Osteocyte (in vitro differentiated cells): ENCODE data around the gene EEF1AKMT3. TPM values are rescaled to one million over a fixed set of nuclear protein-coding genes. Genes with fewer than 3 reads are reported as not detected.

Experiments used
- DNase-seq: peaks from one replicate; pipeline ENCODE4 v3.0.0; 2021; ENCODE audit warnings: mixed read lengths; ENCODE audit not compliant: unreplicated experiment; ENCODE audit errors: extremely low spot score
- H3K27ac Mint-ChIP-seq: one replicate; pipeline ENCODE4 v1.8.0; 2021; ENCODE audit warnings: mild to moderate bottlenecking, mixed read lengths; ENCODE audit not compliant: unreplicated experiment
- H3K27me3 Mint-ChIP-seq: one replicate; pipeline ENCODE4 v1.8.0; 2021; ENCODE audit warnings: mixed read lengths; ENCODE audit not compliant: unreplicated experiment
- H3K36me3 Mint-ChIP-seq: one replicate; pipeline ENCODE4 v1.8.0; 2021; ENCODE audit warnings: mixed read lengths; ENCODE audit not compliant: unreplicated experiment
- H3K4me1 Mint-ChIP-seq: one replicate; pipeline ENCODE4 v1.8.0; 2021; ENCODE audit warnings: mixed read lengths; ENCODE audit not compliant: unreplicated experiment
- H3K4me3 Mint-ChIP-seq: one replicate; pipeline ENCODE4 v1.8.0; 2021; ENCODE audit warnings: mild to moderate bottlenecking, moderate library complexity, mixed read lengths; ENCODE audit not compliant: unreplicated experiment
- H3K9me3 Mint-ChIP-seq: one replicate; pipeline ENCODE4 v1.8.0; 2021; ENCODE audit warnings: mixed read lengths; ENCODE audit not compliant: unreplicated experiment
- total RNA-seq: library from RNA; stranded (reverse); gene quantifications from 2 replicates; pipeline ENCODE4 v1.2.1, GENCODE V29; 2021
- TF ChIP-seq, protein P1 (sequence below): fragments of 200-600 bp; sonication (generic); IDR thresholded peaks from 2 replicates; pipeline ENCODE4 v1.5.0; 2021; ENCODE audit warnings: antibody characterized with exemption, mild to moderate bottlenecking, moderate library complexity

The EEF1AKMT3 gene
- total RNA-seq, 1 donor from 2014 or later: 9.8 TPM

DNA sequence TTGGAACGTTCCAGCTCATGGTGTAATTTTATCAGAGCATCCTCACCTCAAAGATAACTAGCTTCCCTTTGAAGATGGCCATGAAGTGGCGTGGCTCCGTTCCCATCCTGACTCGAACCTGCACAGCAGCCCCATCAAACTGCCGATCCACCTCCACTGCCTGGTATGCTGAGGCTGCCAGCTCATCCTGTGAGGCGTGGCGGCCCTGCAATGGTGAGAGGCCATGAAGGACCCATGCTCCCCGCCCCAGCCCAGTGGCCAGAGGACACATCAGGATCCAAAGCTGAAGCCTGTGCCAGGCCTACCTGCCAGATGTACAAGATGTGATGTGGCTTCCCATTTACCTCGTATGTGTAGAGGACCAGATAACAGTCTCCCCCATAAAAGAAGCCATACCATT, 34.9 kb downstream of the EEF1AKMT3 start:
- Mint-ChIP-seq H3K4me1 (no peaks in the 10 kb centered on the region), H3K4me3 (no peak overlapping the region), H3K9me3 (no peaks in the 10 kb centered on the region), H3K36me3 (peaks cover 15% of the 10 kb centered on the region), H3K27me3 (no peaks in the 10 kb centered on the region), H3K27ac (no peak overlapping the region)
- no peak for DNase-seq
- TF ChIP-seq, protein P1, sequence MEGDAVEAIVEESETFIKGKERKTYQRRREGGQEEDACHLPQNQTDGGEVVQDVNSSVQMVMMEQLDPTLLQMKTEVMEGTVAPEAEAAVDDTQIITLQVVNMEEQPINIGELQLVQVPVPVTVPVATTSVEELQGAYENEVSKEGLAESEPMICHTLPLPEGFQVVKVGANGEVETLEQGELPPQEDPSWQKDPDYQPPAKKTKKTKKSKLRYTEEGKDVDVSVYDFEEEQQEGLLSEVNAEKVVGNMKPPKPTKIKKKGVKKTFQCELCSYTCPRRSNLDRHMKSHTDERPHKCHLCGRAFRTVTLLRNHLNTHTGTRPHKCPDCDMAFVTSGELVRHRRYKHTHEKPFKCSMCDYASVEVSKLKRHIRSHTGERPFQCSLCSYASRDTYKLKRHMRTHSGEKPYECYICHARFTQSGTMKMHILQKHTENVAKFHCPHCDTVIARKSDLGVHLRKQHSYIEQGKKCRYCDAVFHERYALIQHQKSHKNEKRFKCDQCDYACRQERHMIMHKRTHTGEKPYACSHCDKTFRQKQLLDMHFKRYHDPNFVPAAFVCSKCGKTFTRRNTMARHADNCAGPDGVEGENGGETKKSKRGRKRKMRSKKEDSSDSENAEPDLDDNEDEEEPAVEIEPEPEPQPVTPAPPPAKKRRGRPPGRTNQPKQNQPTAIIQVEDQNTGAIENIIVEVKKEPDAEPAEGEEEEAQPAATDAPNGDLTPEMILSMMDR: no peak

DNA sequence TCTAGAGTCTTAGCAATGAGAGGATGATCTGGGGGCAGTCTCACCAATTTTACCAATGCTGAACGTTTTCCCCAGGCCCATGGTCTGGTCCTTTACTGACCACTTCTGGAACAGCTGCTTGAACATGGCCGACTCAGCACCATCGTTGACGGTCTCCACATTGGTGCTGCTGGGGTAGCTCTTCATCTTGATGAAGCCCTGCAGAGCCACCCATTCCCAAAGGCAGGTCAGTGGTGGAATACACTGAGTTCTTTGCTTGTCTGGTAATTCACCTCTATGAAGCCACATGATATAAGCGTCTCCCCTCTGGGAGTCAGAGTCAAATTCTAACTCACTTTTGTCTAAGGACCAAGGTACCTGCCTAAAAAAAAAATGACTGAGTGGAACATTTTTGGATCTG, 35.9 kb downstream of the EEF1AKMT3 start:
- TF ChIP-seq, protein P1: no peak
- H3K4me3 Mint-ChIP-seq: no peak overlapping the region
- no peak for DNase-seq
- no peak overlapping the region for H3K27ac Mint-ChIP-seq
- peaks cover 10% of the 10 kb centered on the region for H3K36me3 Mint-ChIP-seq
- H3K4me1 Mint-ChIP-seq: no peaks in the 10 kb centered on the region
- no peaks in the 10 kb centered on the region for H3K27me3 Mint-ChIP-seq
- H3K9me3 Mint-ChIP-seq: no peaks in the 10 kb centered on the region

DNA sequence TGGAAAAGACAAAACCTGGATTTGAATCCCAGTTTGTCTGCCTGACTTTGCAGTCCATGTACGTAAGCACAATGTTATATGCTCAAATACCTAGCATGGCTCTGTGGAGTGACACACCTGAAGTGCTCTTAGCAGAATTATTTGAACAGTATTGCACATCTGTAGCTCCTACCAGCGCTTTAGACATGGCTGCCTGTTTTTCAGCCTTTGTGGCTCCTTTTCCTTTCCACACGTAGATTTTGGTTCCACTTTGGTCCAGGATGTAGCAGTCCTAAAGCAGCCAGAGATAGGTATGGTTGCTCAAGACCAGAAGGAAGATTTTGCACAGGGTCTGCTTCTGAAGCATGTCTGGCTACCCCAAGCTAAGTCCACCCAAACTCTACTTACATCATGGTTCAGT, 37.0 kb downstream of the EEF1AKMT3 start:
- Mint-ChIP-seq H3K27ac (no peak overlapping the region), H3K36me3 (peaks cover 10% of the 10 kb centered on the region), H3K27me3 (no peaks in the 10 kb centered on the region), H3K4me3 (no peak overlapping the region), H3K9me3 (no peaks in the 10 kb centered on the region), H3K4me1 (no peaks in the 10 kb centered on the region)
- TF ChIP-seq, protein P1: no peak
- DNase-seq: no peak

DNA sequence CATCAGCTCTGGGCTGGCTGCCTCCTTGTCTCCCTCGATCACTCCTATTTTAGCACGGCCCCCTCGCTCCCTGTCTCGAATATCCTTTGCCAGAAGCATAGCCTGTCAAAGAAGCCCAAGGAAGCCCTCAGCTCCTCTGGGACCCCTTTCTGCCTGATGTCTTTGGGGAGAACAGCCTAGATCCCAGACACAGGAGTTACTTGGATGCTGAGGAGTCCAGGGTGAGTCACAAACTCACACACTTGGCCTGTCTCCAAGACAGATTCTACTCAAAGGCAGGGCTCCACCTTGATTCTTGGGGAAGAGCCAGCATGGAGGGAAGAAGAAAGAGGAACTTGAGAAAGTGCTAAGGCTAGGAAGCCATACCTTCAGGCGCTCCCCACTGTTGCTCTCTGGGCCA, 38.0 kb downstream of the EEF1AKMT3 start:
- H3K4me1 Mint-ChIP-seq: no peaks in the 10 kb centered on the region
- H3K4me3 Mint-ChIP-seq: no peak overlapping the region
- peaks cover 8% of the 10 kb centered on the region for H3K36me3 Mint-ChIP-seq
- H3K27me3 Mint-ChIP-seq: no peaks in the 10 kb centered on the region
- no peak for DNase-seq
- H3K27ac Mint-ChIP-seq: no peak overlapping the region
- TF ChIP-seq, protein P1: no peak
- no peaks in the 10 kb centered on the region for H3K9me3 Mint-ChIP-seq

DNA sequence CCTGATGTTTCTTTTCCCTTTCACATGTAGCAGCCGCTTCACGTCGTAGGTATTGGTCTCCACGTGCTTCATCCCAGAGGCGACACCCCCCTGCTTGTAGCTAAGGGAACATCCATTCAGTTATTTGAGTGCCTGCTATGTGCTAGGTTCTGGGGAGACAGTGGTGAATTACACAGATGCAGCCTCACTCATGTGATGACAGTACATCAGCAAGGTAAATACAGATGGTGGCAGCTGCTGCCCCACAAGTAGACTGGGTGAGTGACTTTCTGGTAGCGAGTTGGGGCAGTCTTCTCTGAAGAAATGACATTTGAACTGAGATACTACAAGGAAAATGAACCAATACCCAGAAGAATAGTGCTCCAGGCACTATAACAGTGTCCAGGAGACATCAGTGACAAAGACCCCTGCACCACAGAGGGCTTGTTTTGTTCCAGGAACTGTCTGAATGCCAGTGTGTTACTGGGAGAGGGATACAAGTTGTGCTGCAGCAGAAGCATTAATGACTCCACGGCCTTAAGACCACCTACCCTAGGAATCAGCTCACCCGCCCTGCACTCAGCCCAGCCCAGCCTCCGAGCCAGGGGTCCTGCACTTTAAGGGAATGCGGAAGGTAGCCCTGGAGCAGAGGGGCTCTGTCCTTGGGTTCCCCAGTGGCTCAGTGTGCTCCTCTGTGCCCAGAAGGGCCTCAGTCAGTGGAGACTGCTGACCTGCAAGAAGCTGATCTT, 38.8 kb downstream of the EEF1AKMT3 start:
- Mint-ChIP-seq H3K27ac (no peak overlapping the region), H3K9me3 (no peaks in the 10 kb centered on the region), H3K4me3 (no peak overlapping the region), H3K4me1 (no peaks in the 10 kb centered on the region), H3K36me3 (peaks cover 8% of the 10 kb centered on the region), H3K27me3 (no peaks in the 10 kb centered on the region)
- no peak for DNase-seq
- TF ChIP-seq, protein P1: no peak
